Prostate gland (tissue), 2 donors: ENCODE measurements around the gene HCK.

ENCODE experiments used
- CTCF ChIP-seq, 4 experiments: fragments of 200-600 bp in 2 of 4; fragments of 450-650 bp in 2 of 4; sonication (generic) in 2 of 4; IDR thresholded peaks; 1 replicate in 3 of 4; 2 replicates in 1 of 4; pipeline ENCODE4 v1.5.1; 2016 to 2019; ENCODE audit warnings: antibody characterized with exemption in 4 of 4, mild to moderate bottlenecking in 2 of 4, moderate library complexity in 2 of 4
- POLR2A ChIP-seq: fragments of 450-650 bp; IDR thresholded peaks from one replicate; pipeline ENCODE4 v1.6.1; 2016; ENCODE audit warnings: antibody characterized with exemption, mild to moderate bottlenecking
- POLR2AphosphoS5 ChIP-seq: sonication (generic); formaldehyde crosslinking; IDR thresholded peaks from one replicate; pipeline ENCODE4 v1.6.1; 2017; ENCODE audit warnings: antibody characterized with exemption

GRCh38 chr20:32083469-32083868 lies 31.4 kb downstream of the HCK start:
- no peak for TF ChIP-seq CTCF (IDR thresholded peaks at IDR 0.05)
- no peak for TF ChIP-seq POLR2A
- no peak for TF ChIP-seq POLR2AphosphoS5
